Nephron (organoid): Measurements from ENCODE around the gene SOWAHA.

ENCODE experiments used
- H3K27ac Mint-ChIP-seq, 3 experiments: 2 replicates each; pipeline ENCODE4 v1.8.0; 2020; ENCODE audit warnings: mixed read lengths in 3 of 3, mild to moderate bottlenecking in 2 of 3, moderate library complexity in 1 of 3
- H3K27me3 Mint-ChIP-seq: 2 replicates; pipeline ENCODE4 v1.8.0; 2021; ENCODE audit warnings: low read depth, mild to moderate bottlenecking, moderate library complexity, mixed read lengths
- H3K36me3 Mint-ChIP-seq: 2 replicates; pipeline ENCODE4 v1.8.0; 2020; ENCODE audit warnings: low read depth, mixed read lengths
- H3K4me1 Mint-ChIP-seq: 2 replicates; pipeline ENCODE4 v1.8.0; 2020; ENCODE audit warnings: mixed read lengths
- H3K4me3 Mint-ChIP-seq, 3 experiments: 2 replicates each; pipeline ENCODE4 v1.8.0; 2020; ENCODE audit warnings: mild to moderate bottlenecking in 3 of 3, mixed read lengths in 3 of 3, moderate library complexity in 2 of 3
- H3K9me3 Mint-ChIP-seq: 2 replicates; pipeline ENCODE4 v1.8.0; 2020; ENCODE audit warnings: mixed read lengths
- TF ChIP-seq, protein P1 (sequence below), 3 experiments: fragments of 200-600 bp; sonication (generic); IDR thresholded peaks; one replicate each; pipeline ENCODE4 v1.5.0; 2021; ENCODE audit warnings: antibody characterized with exemption in 3 of 3; ENCODE audit not compliant: unreplicated experiment in 3 of 3

The SOWAHA gene

DNA sequence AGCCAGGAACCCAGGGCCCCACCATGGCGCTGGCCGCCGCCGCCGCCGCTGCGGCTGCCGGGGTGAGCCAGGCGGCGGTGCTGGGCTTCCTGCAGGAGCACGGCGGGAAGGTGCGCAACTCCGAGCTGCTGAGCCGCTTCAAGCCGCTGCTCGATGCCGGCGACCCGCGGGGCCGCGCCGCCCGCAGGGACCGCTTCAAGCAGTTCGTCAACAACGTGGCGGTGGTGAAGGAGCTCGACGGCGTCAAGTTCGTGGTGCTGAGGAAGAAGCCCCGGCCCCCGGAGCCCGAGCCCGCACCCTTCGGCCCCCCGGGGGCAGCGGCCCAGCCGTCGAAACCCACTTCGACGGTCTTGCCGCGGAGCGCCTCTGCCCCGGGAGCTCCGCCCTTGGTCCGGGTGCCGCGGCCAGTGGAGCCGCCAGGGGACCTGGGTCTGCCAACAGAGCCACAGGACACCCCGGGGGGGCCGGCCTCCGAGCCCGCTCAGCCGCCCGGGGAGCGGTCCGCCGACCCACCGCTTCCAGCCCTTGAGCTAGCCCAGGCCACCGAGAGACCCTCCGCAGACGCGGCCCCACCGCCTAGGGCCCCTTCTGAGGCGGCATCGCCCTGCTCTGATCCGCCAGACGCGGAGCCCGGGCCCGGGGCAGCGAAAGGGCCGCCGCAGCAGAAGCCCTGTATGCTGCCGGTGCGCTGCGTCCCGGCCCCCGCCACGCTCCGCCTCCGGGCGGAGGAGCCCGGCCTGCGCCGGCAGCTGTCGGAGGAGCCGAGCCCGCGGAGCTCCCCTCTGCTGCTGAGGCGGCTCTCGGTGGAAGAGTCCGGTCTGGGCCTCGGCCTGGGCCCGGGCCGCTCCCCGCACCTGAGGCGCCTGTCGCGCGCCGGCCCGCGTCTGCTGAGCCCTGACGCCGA is 749 bp downstream of the SOWAHA start:
- H3K9me3 Mint-ChIP-seq = no peaks in the 10 kb centered on the region
- H3K36me3 Mint-ChIP-seq = no peaks in the 10 kb centered on the region
- no peak overlapping the region for H3K27ac Mint-ChIP-seq
- H3K4me1 Mint-ChIP-seq = peaks cover 8% of the 10 kb centered on the region
- peak overlapping the region in 1 of 3 experiments; percentile 37 for H3K4me3 Mint-ChIP-seq
- H3K27me3 Mint-ChIP-seq = peaks cover 82% of the 10 kb centered on the region
- TF ChIP-seq, protein P1, sequence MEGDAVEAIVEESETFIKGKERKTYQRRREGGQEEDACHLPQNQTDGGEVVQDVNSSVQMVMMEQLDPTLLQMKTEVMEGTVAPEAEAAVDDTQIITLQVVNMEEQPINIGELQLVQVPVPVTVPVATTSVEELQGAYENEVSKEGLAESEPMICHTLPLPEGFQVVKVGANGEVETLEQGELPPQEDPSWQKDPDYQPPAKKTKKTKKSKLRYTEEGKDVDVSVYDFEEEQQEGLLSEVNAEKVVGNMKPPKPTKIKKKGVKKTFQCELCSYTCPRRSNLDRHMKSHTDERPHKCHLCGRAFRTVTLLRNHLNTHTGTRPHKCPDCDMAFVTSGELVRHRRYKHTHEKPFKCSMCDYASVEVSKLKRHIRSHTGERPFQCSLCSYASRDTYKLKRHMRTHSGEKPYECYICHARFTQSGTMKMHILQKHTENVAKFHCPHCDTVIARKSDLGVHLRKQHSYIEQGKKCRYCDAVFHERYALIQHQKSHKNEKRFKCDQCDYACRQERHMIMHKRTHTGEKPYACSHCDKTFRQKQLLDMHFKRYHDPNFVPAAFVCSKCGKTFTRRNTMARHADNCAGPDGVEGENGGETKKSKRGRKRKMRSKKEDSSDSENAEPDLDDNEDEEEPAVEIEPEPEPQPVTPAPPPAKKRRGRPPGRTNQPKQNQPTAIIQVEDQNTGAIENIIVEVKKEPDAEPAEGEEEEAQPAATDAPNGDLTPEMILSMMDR (IDR thresholded peaks at IDR 0.05; ENCODE audit: unreplicated experiment in 3 of 3) = no peak

DNA sequence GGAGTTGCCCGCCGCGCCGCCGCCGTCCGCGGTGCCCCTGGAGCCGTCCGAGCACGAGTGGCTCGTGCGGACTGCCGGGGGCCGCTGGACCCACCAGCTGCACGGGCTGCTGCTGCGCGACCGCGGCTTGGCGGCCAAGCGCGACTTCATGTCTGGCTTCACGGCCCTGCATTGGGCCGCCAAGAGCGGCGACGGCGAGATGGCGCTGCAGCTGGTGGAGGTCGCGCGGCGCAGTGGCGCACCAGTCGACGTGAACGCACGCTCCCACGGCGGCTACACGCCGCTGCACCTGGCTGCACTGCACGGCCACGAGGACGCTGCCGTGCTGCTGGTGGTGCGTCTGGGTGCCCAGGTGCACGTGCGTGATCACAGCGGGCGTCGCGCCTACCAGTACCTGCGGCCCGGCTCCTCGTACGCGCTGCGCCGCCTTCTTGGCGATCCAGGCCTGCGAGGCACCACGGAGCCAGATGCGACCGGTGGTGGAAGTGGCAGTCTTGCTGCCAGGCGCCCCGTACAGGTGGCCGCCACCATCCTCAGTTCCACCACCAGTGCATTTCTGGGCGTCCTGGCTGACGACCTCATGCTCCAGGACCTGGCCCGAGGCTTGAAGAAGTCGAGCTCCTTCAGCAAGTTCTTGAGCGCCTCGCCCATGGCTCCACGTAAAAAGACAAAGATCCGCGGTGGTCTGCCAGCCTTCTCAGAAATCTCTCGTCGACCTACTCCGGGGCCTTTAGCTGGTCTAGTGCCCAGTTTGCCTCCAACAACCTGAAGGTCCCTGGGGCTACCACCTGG is 1.6 kb downstream of the SOWAHA start:
- Mint-ChIP-seq H3K27me3 (peaks cover 81% of the 10 kb centered on the region), H3K9me3 (no peaks in the 10 kb centered on the region), H3K4me1 (peaks cover 8% of the 10 kb centered on the region), H3K4me3 (peak overlapping the region; percentile 71 to 76 (median 72)), H3K36me3 (no peaks in the 10 kb centered on the region), H3K27ac (peak overlapping the region in 1 of 3 experiments; percentile 28)
- TF ChIP-seq, protein P1 (IDR thresholded peaks at IDR 0.05; ENCODE audit: unreplicated experiment in 3 of 3) = no peak

DNA sequence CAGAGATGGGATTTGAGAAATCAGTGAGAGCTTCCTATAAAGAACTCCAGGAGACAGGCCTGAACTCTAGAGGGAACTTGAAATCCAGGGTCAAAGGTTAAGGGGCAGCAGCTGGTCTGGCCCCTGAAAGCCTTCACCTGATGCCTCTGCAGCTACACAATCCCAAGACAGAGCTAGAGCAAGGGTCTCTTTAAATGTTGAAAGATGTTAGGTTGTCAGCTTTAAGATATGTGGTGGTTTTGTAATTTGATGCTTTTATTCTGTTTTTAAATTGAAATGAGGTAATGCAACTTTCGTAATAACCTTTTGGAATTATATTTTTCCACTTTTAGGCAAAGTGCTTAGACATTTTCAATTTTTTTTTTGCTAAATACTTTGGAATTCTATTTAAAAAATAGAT is 2.4 kb downstream of the SOWAHA start:
- Mint-ChIP-seq H3K36me3 (no peaks in the 10 kb centered on the region), H3K4me1 (peaks cover 13% of the 10 kb centered on the region), H3K27me3 (peaks cover 79% of the 10 kb centered on the region), H3K27ac (peak overlapping the region in 1 of 3 experiments; percentile 28), H3K4me3 (peak overlapping the region; percentile 71 to 76 (median 72)), H3K9me3 (no peaks in the 10 kb centered on the region)
- TF ChIP-seq, protein P1 (IDR thresholded peaks at IDR 0.05; ENCODE audit: unreplicated experiment in 3 of 3) = no peak

DNA sequence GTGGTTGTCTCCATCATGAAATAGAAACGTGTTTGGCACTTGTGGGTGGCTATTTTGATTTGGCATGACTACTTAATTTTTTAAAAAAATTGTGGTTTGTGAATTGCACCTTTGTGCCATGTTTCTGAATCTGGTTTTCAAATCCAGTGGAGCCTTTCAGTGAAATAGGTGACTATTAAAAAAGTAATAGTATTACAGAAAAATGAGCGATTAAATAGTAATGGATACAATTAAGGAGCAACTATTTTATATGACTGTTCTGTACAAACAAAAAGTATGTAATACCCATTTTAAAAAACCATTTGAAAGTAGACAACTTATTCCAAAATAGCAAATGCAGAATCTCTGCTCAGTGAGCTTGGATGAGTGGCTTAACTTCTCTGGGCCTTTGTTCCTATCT is 3.0 kb downstream of the SOWAHA start:
- TF ChIP-seq, protein P1 (IDR thresholded peaks at IDR 0.05; ENCODE audit: unreplicated experiment in 3 of 3) = no peak
- no peaks in the 10 kb centered on the region for H3K36me3 Mint-ChIP-seq
- peaks cover 13% of the 10 kb centered on the region for H3K4me1 Mint-ChIP-seq
- peaks cover 77% of the 10 kb centered on the region for H3K27me3 Mint-ChIP-seq
- H3K27ac Mint-ChIP-seq = no peak overlapping the region
- no peak overlapping the region for H3K4me3 Mint-ChIP-seq
- H3K9me3 Mint-ChIP-seq = no peaks in the 10 kb centered on the region

DNA sequence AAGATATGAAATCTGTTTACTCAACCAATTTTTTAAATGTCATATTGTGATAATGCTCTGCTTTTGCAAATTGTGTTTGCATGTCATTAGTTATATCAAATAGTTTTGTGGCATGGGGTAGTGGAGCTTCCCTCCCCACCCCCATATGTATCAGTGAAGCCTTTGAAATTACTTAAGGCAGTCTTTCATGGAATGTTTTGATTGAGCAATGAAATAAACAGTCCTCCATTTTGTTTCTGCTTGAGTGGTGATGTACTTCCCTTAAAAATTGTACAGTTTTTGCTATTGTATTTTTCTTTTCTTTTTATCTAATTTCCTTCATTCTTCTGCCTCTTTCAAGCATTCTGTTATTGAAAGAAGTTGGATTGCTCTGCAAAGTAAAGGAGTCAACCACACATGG is 3.5 kb downstream of the SOWAHA start:
- Mint-ChIP-seq H3K27ac (peak overlapping the region in 1 of 3 experiments; percentile 15), H3K4me3 (no peak overlapping the region), H3K36me3 (no peaks in the 10 kb centered on the region), H3K9me3 (no peaks in the 10 kb centered on the region), H3K4me1 (peaks cover 15% of the 10 kb centered on the region), H3K27me3 (peaks cover 72% of the 10 kb centered on the region)
- TF ChIP-seq, protein P1 (IDR thresholded peaks at IDR 0.05; ENCODE audit: unreplicated experiment in 3 of 3) = no peak
